ENCODE results near the gene GNAZ. TPM values are rescaled to one million over a fixed set of nuclear protein-coding genes. Genes with fewer than 3 reads are reported as not detected.

The GNAZ gene
- total RNA-seq, 1 experiment from 2014 or later, result 5.0 TPM

DNA sequence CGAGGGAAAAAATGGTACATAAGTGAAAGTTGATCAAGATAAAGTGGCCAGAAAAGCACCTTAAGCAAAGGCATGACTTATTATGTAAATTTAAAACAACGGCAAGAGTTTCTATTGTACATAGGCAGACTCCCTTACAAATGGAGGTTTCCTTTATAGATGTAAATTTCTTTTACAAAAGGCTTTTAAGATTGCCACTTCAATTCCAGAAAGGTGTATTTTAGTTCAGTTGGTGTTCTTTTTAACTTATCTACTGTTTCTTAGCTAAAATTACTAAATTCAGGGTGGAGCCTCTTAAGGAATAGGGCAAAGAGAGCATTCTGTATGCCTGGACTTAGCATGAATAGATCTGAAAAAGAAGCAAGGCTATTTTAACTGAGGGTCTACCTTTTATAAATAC is 24.9 kb upstream of the GNAZ start:
- H3T11ph ChIP-seq (ENCODE audit: low read length), result no peak overlapping the region
- no CpG with 5 or more reads among the region's 2 CpGs for WGBS (ENCODE audit: extremely low coverage, insufficient read length, low lambda C conversion rate)
- H3K9ac ChIP-seq (ENCODE audit: extremely low read depth, insufficient read length, low read length), result no peak overlapping the region
- H2AFZ ChIP-seq (ENCODE audit: low read length), result no peak overlapping the region
- TF ChIP-seq, protein P1, sequence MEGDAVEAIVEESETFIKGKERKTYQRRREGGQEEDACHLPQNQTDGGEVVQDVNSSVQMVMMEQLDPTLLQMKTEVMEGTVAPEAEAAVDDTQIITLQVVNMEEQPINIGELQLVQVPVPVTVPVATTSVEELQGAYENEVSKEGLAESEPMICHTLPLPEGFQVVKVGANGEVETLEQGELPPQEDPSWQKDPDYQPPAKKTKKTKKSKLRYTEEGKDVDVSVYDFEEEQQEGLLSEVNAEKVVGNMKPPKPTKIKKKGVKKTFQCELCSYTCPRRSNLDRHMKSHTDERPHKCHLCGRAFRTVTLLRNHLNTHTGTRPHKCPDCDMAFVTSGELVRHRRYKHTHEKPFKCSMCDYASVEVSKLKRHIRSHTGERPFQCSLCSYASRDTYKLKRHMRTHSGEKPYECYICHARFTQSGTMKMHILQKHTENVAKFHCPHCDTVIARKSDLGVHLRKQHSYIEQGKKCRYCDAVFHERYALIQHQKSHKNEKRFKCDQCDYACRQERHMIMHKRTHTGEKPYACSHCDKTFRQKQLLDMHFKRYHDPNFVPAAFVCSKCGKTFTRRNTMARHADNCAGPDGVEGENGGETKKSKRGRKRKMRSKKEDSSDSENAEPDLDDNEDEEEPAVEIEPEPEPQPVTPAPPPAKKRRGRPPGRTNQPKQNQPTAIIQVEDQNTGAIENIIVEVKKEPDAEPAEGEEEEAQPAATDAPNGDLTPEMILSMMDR (conservative IDR thresholded peaks at IDR 0.05), result no peak
- H2BK15ac ChIP-seq (ENCODE audit: low read depth, low read length), result no peak overlapping the region
- H4K20me1 ChIP-seq (ENCODE audit: control insufficient read depth, insufficient read depth, insufficient read length), result no peaks in the 10 kb centered on the region
- H3K14ac ChIP-seq (ENCODE audit: insufficient read depth, low read length), result no peak overlapping the region
- no peak overlapping the region for H3K56ac ChIP-seq (ENCODE audit: insufficient read length, low read depth, low read length)
- H3K36me3 Mint-ChIP-seq (ENCODE audit: insufficient read depth in 1 of 3, low read depth in 3 of 3), result peaks cover 0 to 30% (median 0%) of the 10 kb centered on the region in 3 experiments; a peak in 3 of 7 replicates
- H3K27me3 ChIP-seq (ENCODE audit: insufficient read depth, low read length), result no peaks in the 10 kb centered on the region
- H3K18ac ChIP-seq (ENCODE audit: insufficient read length, low read depth, low read length), result no peak overlapping the region
- H3K23me2 ChIP-seq (ENCODE audit: insufficient read length, low read depth, low read length, poor library complexity, severe bottlenecking), result no peaks in the 10 kb centered on the region
- H3K4me1 Mint-ChIP-seq, result peaks cover 32 to 38% of the 10 kb centered on the region in 2 experiments
- H3K4me1 ChIP-seq (ENCODE audit: insufficient read depth, low read length), result peaks cover 2% of the 10 kb centered on the region; the same call in 1 of the 2 replicates
- peaks cover 42% of the 10 kb centered on the region for H3K27me3 Mint-ChIP-seq (ENCODE audit: low read depth)
- no peaks in the 10 kb centered on the region for H3K79me1 ChIP-seq (ENCODE audit: insufficient read depth, low read depth, low read length, poor library complexity, severe bottlenecking)
- no peak overlapping the region for H3K4ac ChIP-seq (ENCODE audit: low read depth, low read length)
- H3K4me2 ChIP-seq (ENCODE audit: insufficient read depth, insufficient read length, low read length), result no peak overlapping the region
- no peak overlapping the region for H4K91ac ChIP-seq (ENCODE audit: insufficient read length, low read depth, low read length)
- no peak overlapping the region for H2BK20ac ChIP-seq (ENCODE audit: low read depth, low read length, poor library complexity, severe bottlenecking)
- no peak overlapping the region for H2BK12ac ChIP-seq (ENCODE audit: insufficient read length, low read depth, low read length)
- H3K27ac ChIP-seq (ENCODE audit: insufficient read length, low read depth, low read length), result no peak overlapping the region
- no peak overlapping the region for H4K8ac ChIP-seq (replicated peaks; ENCODE audit: insufficient read length, low read depth, low read length)
- no peak overlapping the region for H2BK5ac ChIP-seq (ENCODE audit: insufficient read length, low read length)
- peaks cover 7% of the 10 kb centered on the region for H3K9me3 ChIP-seq (ENCODE audit: control insufficient read depth, low read depth, low read length)
- H3K23ac ChIP-seq (ENCODE audit: insufficient read length, low read depth, low read length), result no peak overlapping the region
- no peak for DNase-seq
- H3K4me3 Mint-ChIP-seq, result no peak overlapping the region
- peaks cover 21 to 30% of the 10 kb centered on the region in 2 experiments for H3K9me3 Mint-ChIP-seq
- no peak overlapping the region for H4K5ac ChIP-seq (ENCODE audit: insufficient read length, low read depth, low read length)
- no peaks in the 10 kb centered on the region for H3K79me2 ChIP-seq (ENCODE audit: insufficient read depth, low read length)
- no peak overlapping the region for H2BK120ac ChIP-seq (ENCODE audit: low read depth, low read length, poor library complexity, severe bottlenecking)
- no peak overlapping the region for H2AK5ac ChIP-seq (ENCODE audit: insufficient read length, low read length)
- H3K27ac Mint-ChIP-seq, result no peak overlapping the region; a peak in 1 of 7 replicates
